Measurements from ENCODE around the gene ERGIC1. TPM values are rescaled to one million over a fixed set of nuclear protein-coding genes. Genes with fewer than 3 reads are reported as not detected.
"Not testable (repeated sequence)": the region's sequence is repeated elsewhere in the genome, so short reads cannot be mapped to it uniquely, and the experiment has no call there.

Gene ERGIC1
- 116 TPM for polyA plus RNA-seq (2013, experiment 1 of 2)
- polyA plus RNA-seq (2013, experiment 2 of 2) = 100 TPM

DNA sequence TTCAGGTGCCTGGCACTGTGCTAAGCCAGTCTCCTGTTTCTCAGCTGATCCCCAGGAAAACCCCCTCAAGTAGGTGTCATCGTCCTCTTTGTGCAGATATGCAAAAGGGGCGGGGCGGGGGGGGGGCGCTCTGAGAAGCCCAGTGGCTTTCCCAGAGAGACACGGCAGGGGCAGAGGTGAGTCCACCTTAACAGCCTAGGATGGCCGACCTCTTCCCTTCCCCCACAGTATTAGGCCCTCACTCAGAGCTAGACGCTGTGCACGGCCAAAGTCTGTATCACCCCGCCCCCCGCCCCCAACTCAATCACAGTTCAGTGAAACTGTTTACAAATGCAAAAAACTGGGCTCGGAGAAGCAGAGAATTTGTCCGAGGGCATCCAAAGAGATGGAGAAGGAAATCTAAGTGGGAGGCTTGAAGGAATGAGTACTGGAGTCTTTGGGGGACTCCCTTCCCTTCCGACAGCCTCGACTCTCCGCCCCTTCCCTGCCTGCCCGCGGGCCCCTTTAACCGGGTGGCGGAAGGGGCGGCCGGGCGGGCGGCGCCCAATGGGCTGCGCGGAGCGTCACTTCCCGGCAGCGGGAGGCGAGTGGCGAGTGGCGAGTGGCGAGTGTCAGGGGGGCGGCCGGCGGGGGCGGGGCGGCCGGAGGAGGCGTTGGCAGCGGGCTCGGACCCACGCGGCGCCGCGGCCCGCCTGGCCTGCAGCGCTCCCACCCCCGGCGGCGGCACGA is at the start of gene ERGIC1:
Gene ERGIC1, plus strand, starts transcription at position 566 of the 729 bp plus-strand sequence. Its CDS starts 163 bp downstream, at position 729.
- H3K36me3 ChIP-seq (ENCODE audit: control insufficient read depth, insufficient read depth, low read length) = peaks cover 32% of the 10 kb centered on the region
- WGBS, 2 experiments (ENCODE audit: insufficient coverage in 2 of 2) = 1 to 2% methylated on average over 31 to 34 of the region's 53 CpGs
- H3K4me3 ChIP-seq (ENCODE audit: extremely low read depth, insufficient read depth, low read length, poor library complexity, severe bottlenecking) = peak within 1 kb of the TSS; percentile 86
- no peaks in the 10 kb centered on the region for H3K9me3 ChIP-seq (ENCODE audit: control insufficient read depth, low read length)
- H3K27ac ChIP-seq (ENCODE audit: low read depth, low read length, severe bottlenecking) = peak within 1 kb of the TSS; percentile 54
- H3K4me1 ChIP-seq (ENCODE audit: control insufficient read depth, insufficient read depth, low read length, poor library complexity, severe bottlenecking) = peaks cover 8% of the 10 kb centered on the region

GRCh38 chr5:172785429-172786088 is 48.5 kb upstream of the ERGIC1 start:
- no peak overlapping the region for H3K4me3 ChIP-seq (ENCODE audit: extremely low read depth, insufficient read depth, low read length, poor library complexity, severe bottlenecking)
- no peaks in the 10 kb centered on the region for H3K9me3 ChIP-seq (ENCODE audit: control insufficient read depth, low read length)
- 89 to 93% methylated on average over 3 of the region's 7 CpGs for WGBS, 2 experiments (ENCODE audit: insufficient coverage in 2 of 2)
- no peak overlapping the region for H3K27ac ChIP-seq (ENCODE audit: low read depth, low read length, severe bottlenecking)
- no peaks in the 10 kb centered on the region for H3K36me3 ChIP-seq (ENCODE audit: control insufficient read depth, insufficient read depth, low read length)
- H3K4me1 ChIP-seq (ENCODE audit: control insufficient read depth, insufficient read depth, low read length, poor library complexity, severe bottlenecking) = peaks cover 14% of the 10 kb centered on the region

DNA sequence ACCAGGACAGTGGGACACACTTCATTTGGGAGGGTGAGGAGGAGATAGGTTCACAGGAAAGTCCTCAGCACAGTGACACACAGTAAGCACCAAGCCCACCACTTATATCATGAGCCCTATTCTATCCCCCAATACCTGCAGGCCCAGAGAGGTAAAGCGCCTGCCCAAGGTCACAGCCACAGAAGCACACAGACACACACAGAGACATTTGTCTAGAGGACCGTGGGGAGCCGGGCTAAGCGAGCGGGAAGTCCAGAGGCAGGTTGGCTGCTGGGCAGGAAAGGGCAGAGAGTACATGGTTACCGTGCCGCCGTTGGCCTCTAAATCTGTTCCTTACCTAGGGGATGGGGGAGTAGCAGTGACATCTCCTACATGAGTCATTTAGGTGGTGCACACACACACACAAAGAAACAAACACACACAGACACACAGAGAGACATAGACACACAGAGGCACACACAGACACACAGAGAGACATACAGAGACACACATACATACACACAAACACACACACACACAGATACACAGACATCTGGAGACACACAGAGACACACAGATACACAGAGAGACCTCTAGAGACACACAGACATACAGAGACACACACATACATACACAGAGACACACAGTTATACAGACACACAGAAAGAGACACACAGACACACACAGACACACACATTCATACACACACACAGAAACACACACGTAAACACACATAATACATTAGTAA is 47.2 kb upstream of the ERGIC1 start:
- H3K9me3 ChIP-seq (ENCODE audit: control insufficient read depth, low read length) = no peaks in the 10 kb centered on the region
- H3K27ac ChIP-seq (ENCODE audit: low read depth, low read length, severe bottlenecking) = no peak overlapping the region
- H3K4me1 ChIP-seq (ENCODE audit: control insufficient read depth, insufficient read depth, low read length, poor library complexity, severe bottlenecking) = peaks cover 14% of the 10 kb centered on the region
- H3K4me3 ChIP-seq (ENCODE audit: extremely low read depth, insufficient read depth, low read length, poor library complexity, severe bottlenecking) = no peak overlapping the region
- 93 to 97% methylated on average over 5 to 6 of the region's 9 CpGs for WGBS, 2 experiments (ENCODE audit: insufficient coverage in 2 of 2)
- no peaks in the 10 kb centered on the region for H3K36me3 ChIP-seq (ENCODE audit: control insufficient read depth, insufficient read depth, low read length)

GRCh38 chr5:172787538-172787937 is 46.5 kb upstream of the ERGIC1 start:
- H3K9me3 ChIP-seq (ENCODE audit: control insufficient read depth, low read length); H3K36me3 ChIP-seq (ENCODE audit: control insufficient read depth, insufficient read depth, low read length); H3K4me3 ChIP-seq (ENCODE audit: extremely low read depth, insufficient read depth, low read length, poor library complexity, severe bottlenecking); H3K27ac ChIP-seq (ENCODE audit: low read depth, low read length, severe bottlenecking): not testable (repeated sequence)
- H3K4me1 ChIP-seq (ENCODE audit: control insufficient read depth, insufficient read depth, low read length, poor library complexity, severe bottlenecking) = peaks cover 16% of the 10 kb centered on the region
- 33 to 60% methylated on average over 1 of the region's 3 CpGs for WGBS, 2 experiments (ENCODE audit: insufficient coverage in 2 of 2)

DNA sequence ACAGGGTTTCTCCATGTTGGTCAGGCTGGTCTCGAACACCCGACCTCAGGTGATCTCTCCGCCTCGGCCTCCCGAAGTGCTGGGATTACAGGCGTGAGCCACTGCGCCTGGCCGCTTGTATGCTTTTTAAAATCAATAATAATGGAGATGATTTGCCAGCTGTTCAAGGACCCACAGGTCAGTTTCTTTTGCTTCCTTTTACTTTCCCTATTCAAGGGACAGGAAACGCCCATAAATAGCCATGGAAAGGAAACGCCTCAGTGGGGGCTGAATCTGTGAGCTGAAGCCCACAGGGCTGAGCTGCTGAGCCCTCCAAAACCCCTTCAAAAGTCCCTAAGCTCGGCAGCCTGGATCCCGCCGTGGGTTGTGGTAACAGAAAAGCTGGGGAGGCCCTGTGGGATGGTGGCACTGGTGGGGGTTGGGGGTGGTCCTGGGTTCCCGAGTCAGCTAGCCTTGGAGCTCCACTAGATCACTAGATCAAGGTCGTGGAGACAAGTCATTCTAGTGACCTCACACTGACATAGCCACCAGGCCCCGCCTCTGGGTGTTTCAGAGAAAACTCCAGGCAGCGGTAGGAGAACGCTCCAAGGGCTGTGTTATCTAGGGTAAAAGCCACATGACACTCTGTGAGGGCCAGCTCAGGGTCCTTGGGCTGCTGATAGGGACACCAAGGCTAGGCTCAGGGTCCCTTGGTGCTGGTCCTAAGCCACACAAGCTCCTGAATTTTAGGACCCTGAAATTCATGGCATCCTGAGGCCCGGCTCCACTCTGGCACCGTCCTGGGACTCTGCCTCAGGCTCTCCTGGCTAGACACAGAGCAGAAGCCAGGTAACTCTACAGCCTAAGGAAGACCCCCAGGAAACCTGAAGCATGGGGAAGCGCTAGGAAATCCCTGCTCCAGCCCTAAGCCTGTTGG is 45.0 kb upstream of the ERGIC1 start:
- WGBS, 2 experiments (ENCODE audit: insufficient coverage in 2 of 2) = 71 to 82% methylated on average over 12 to 18 of the region's 21 CpGs
- Histone ChIP-seq H3K27ac (ENCODE audit: low read depth, low read length, severe bottlenecking) (peak overlapping the region; percentile 60), H3K4me1 (ENCODE audit: control insufficient read depth, insufficient read depth, low read length, poor library complexity, severe bottlenecking) (peaks cover 28% of the 10 kb centered on the region), H3K4me3 (ENCODE audit: extremely low read depth, insufficient read depth, low read length, poor library complexity, severe bottlenecking) (no peak overlapping the region), H3K9me3 (ENCODE audit: control insufficient read depth, low read length) (no peaks in the 10 kb centered on the region), H3K36me3 (ENCODE audit: control insufficient read depth, insufficient read depth, low read length) (no peaks in the 10 kb centered on the region)

- Histone ChIP-seq H3K4me3 (ENCODE audit: extremely low read depth, insufficient read depth, low read length, poor library complexity, severe bottlenecking) (no peak overlapping the region), H3K9me3 (ENCODE audit: control insufficient read depth, low read length) (no peaks in the 10 kb centered on the region), H3K36me3 (ENCODE audit: control insufficient read depth, insufficient read depth, low read length) (no peaks in the 10 kb centered on the region), H3K4me1 (ENCODE audit: control insufficient read depth, insufficient read depth, low read length, poor library complexity, severe bottlenecking) (peaks cover 28% of the 10 kb centered on the region), H3K27ac (ENCODE audit: low read depth, low read length, severe bottlenecking) (no peak overlapping the region)
- WGBS, 2 experiments (ENCODE audit: insufficient coverage in 2 of 2) = 88 to 97% methylated on average over 7 to 8 of the region's 9 CpGs
These were observed 44.2 kb upstream of the ERGIC1 start for GRCh38 chr5:172789687-172790495.

DNA sequence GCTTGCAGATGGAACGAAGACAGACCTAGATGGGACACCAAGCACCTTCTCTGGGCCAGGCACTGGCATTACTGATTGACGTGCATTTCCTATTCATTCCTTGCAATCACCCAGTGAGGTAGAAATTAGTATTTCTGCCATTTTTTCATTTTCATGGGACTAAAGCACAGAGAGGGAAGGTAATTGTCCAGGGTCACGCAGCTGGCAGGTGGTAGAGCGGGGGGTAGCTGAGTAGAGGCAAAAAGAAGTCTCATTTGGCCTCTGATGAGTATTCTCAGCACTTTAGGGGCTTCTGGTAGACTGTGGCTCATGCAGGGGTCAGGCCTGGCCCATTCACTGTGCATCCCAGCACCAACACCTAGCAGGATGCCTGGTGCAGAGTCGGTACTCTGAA is 43.6 kb upstream of the ERGIC1 start:
- H3K27ac ChIP-seq (ENCODE audit: low read depth, low read length, severe bottlenecking) = no peak overlapping the region
- no peak overlapping the region for H3K4me3 ChIP-seq (ENCODE audit: extremely low read depth, insufficient read depth, low read length, poor library complexity, severe bottlenecking)
- 89 to 96% methylated on average over 3 to 4 of the region's 5 CpGs for WGBS, 2 experiments (ENCODE audit: insufficient coverage in 2 of 2)
- peaks cover 33% of the 10 kb centered on the region for H3K4me1 ChIP-seq (ENCODE audit: control insufficient read depth, insufficient read depth, low read length, poor library complexity, severe bottlenecking)
- no peaks in the 10 kb centered on the region for H3K9me3 ChIP-seq (ENCODE audit: control insufficient read depth, low read length)
- no peaks in the 10 kb centered on the region for H3K36me3 ChIP-seq (ENCODE audit: control insufficient read depth, insufficient read depth, low read length)

- whole genome bisulfite sequencing, 2 experiments (ENCODE audit: insufficient coverage in 2 of 2) = 92 to 93% methylated on average over 6 of the region's 6 CpGs
- Histone ChIP-seq H3K4me3 (ENCODE audit: extremely low read depth, insufficient read depth, low read length, poor library complexity, severe bottlenecking) (no peak overlapping the region), H3K36me3 (ENCODE audit: control insufficient read depth, insufficient read depth, low read length) (no peaks in the 10 kb centered on the region), H3K4me1 (ENCODE audit: control insufficient read depth, insufficient read depth, low read length, poor library complexity, severe bottlenecking) (peaks cover 34% of the 10 kb centered on the region), H3K9me3 (ENCODE audit: control insufficient read depth, low read length) (no peaks in the 10 kb centered on the region), H3K27ac (ENCODE audit: low read depth, low read length, severe bottlenecking) (no peak overlapping the region)
These were observed 42.8 kb upstream of the ERGIC1 start for GRCh38 chr5:172791286-172791685.

DNA sequence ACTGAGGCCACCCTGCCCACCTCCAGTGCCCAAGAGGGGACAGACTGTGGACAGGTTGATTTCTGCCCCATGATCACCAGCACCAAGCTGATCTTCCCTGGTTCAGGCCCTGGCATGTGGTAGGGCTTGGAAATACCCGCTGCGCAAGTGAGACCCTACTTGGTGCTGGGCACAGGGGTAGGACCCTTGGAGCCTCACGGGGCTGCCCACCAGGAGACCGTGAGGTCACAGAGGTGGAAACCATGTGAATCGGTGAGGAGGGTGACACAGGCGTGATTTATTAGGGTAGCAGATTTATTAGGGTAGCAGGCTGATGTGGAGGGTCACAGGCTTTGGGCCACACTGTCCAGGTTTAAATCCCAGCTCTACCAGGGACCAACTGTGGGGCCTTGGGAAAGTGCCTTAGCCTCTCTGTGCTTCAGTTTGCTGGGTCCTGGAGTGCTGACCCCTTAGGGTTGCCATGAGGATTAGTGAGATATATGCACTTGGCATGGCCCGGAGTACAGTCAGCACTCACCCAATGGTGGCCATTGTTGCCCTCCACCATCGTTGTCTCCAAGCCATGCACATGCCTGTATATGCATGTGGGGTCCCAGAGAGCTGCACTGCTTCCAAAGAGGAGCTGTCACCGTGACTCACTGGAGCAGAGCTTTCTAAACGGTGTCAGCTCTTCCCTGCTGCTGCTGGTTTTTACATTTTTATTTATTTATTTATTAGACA is 42.2 kb upstream of the ERGIC1 start:
- H3K27ac ChIP-seq (ENCODE audit: low read depth, low read length, severe bottlenecking) = no peak overlapping the region
- no peaks in the 10 kb centered on the region for H3K9me3 ChIP-seq (ENCODE audit: control insufficient read depth, low read length)
- 95 to 98% methylated on average over 8 to 9 of the region's 10 CpGs for WGBS, 2 experiments (ENCODE audit: insufficient coverage in 2 of 2)
- H3K4me3 ChIP-seq (ENCODE audit: extremely low read depth, insufficient read depth, low read length, poor library complexity, severe bottlenecking) = no peak overlapping the region
- H3K4me1 ChIP-seq (ENCODE audit: control insufficient read depth, insufficient read depth, low read length, poor library complexity, severe bottlenecking) = peaks cover 34% of the 10 kb centered on the region
- no peaks in the 10 kb centered on the region for H3K36me3 ChIP-seq (ENCODE audit: control insufficient read depth, insufficient read depth, low read length)
